Calu3 (cell line): ENCODE data around the gene ADAM22. TPM values are rescaled to one million over a fixed set of nuclear protein-coding genes. Genes with fewer than 3 reads are reported as not detected.

Experiments
- BruUV-seq: library from RNA; stranded (reverse); fragments of 400-500 nt; replicated peaks from 2 replicates; lab custom pipeline; 2021; lab: Mats Ljungman, UMichigan
- CTCF ChIA-PET: fragments of 300-600 bp; sonication (Branson Sonifier 250); formaldehyde crosslinking; loops from one replicate; lab custom pipeline; 2022; ENCODE audit warnings: antibody characterized with exemption; lab: Charles Lee
- DNase-seq: peaks from one replicate; pipeline ENCODE4 v3.0.0; 2022
- H3K27ac Mint-ChIP-seq: one replicate; pipeline ENCODE4 v1.8.0; 2022; ENCODE audit warnings: mixed read lengths; ENCODE audit not compliant: unreplicated experiment
- H3K27me3 Mint-ChIP-seq: one replicate; pipeline ENCODE4 v1.8.0; 2022; ENCODE audit warnings: mixed read lengths; ENCODE audit not compliant: unreplicated experiment
- H3K36me3 Mint-ChIP-seq: one replicate; pipeline ENCODE4 v1.8.0; 2022; ENCODE audit warnings: mild to moderate bottlenecking, moderate library complexity, mixed read lengths; ENCODE audit not compliant: insufficient read depth, unreplicated experiment
- H3K4me1 Mint-ChIP-seq: one replicate; pipeline ENCODE4 v1.8.0; 2022; ENCODE audit warnings: mild to moderate bottlenecking, low read depth, mixed read lengths; ENCODE audit not compliant: unreplicated experiment
- H3K4me3 Mint-ChIP-seq: one replicate; pipeline ENCODE4 v1.8.0; 2022; ENCODE audit warnings: mild to moderate bottlenecking, low read depth, moderate library complexity, mixed read lengths; ENCODE audit not compliant: unreplicated experiment
- H3K9me3 Mint-ChIP-seq: one replicate; pipeline ENCODE4 v1.8.0; 2022; ENCODE audit warnings: low read depth, mixed read lengths; ENCODE audit not compliant: unreplicated experiment
- intact Hi-C: fragments of 100-400 bp; cut with micrococcal nuclease; formaldehyde crosslinking; loops from one replicate; pipeline ENCODE4 v1.10.0; 2022; ENCODE audit not compliant: unreplicated experiment
- total RNA-seq: library from RNA; stranded (reverse); gene quantifications from 2 replicates; pipeline ENCODE4 v1.2.3, GENCODE V29; 2022
- TF ChIP-seq, protein P1 (sequence below): fragments of 200-600 bp; IDR thresholded peaks from one replicate; pipeline ENCODE4 v1.8.0; 2022; ENCODE audit warnings: antibody characterized with exemption; ENCODE audit not compliant: unreplicated experiment

ADAM22 gene
- total RNA-seq, 1 experiment from 2014 or later: 3.0 TPM

DNA sequence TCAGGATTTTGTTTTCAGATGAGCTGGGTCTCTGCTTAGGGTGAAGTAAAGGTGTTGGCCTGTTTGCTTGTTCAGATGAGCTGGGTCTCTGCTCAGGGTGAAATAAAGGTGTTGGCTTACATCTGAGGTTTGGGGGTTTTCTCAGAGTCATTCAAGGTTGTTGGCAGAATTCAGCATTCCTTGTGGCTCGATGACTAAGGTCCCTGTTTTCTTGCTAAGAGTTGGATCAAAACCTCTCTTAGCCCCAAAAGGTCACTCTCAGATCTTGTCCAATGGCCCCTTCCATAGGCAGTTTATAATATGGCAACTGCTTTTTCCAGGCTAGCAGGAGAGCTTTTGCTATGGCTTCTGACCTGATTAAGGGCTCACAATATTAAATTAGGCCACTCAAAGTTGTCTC, 106.6 kb downstream of the ADAM22 start:
- TF ChIP-seq, protein P1, sequence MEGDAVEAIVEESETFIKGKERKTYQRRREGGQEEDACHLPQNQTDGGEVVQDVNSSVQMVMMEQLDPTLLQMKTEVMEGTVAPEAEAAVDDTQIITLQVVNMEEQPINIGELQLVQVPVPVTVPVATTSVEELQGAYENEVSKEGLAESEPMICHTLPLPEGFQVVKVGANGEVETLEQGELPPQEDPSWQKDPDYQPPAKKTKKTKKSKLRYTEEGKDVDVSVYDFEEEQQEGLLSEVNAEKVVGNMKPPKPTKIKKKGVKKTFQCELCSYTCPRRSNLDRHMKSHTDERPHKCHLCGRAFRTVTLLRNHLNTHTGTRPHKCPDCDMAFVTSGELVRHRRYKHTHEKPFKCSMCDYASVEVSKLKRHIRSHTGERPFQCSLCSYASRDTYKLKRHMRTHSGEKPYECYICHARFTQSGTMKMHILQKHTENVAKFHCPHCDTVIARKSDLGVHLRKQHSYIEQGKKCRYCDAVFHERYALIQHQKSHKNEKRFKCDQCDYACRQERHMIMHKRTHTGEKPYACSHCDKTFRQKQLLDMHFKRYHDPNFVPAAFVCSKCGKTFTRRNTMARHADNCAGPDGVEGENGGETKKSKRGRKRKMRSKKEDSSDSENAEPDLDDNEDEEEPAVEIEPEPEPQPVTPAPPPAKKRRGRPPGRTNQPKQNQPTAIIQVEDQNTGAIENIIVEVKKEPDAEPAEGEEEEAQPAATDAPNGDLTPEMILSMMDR: no peak
- intact Hi-C loops: no loop called here
- Mint-ChIP-seq H3K4me3 (no peak overlapping the region), H3K9me3 (no peaks in the 10 kb centered on the region), H3K4me1 (no peaks in the 10 kb centered on the region), H3K36me3 (no peaks in the 10 kb centered on the region), H3K27ac (no peak overlapping the region), H3K27me3 (no peaks in the 10 kb centered on the region)
- BruUV-seq: no TSS peak
- no peak for DNase-seq
- CTCF ChIA-PET: no interaction called here

DNA sequence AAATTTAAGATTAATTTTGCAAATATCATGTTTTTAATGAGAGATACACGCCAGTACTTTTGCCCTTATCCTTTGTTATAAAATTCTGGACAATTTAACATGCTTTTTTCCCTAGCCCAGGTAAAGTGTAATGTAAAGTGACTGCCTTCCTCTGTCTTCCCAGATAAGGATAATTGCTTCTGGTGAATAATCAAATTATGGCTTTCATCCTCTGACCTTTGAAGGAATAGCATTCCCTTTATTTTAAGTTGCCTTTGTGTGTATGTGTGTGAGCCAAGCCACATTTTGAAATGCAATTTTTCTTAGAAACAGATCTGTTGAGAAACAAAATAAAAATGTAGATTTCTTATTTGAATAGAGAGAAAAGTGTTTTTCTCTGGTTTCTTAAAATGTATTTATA, 107.5 kb downstream of the ADAM22 start:
- intact Hi-C loops: no loop called here
- no TSS peak for BruUV-seq
- Mint-ChIP-seq H3K36me3 (no peaks in the 10 kb centered on the region), H3K9me3 (no peaks in the 10 kb centered on the region), H3K27ac (no peak overlapping the region), H3K4me1 (no peaks in the 10 kb centered on the region), H3K27me3 (no peaks in the 10 kb centered on the region), H3K4me3 (no peak overlapping the region)
- TF ChIP-seq, protein P1: no peak
- CTCF ChIA-PET: no interaction called here
- DNase-seq: no peak

DNA sequence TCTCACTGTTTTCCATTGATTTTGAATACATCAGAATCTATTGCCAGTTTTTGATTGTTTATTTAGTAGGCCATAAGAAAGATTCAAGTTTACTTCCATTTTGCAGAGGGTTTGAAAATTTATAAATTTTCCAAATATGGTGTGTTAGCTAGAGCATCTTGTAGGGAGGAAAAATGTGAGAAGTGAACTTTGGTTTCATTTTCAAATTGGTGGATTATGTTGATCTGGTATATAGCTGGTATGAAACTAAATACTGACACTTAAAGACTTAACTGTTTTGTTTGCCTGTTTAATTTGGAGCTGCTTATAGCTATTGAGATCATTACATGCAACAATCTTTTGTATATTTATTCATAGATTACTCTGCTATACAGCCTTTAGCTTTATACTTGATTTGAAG, 108.1 kb downstream of the ADAM22 start:
- no TSS peak for BruUV-seq
- Mint-ChIP-seq H3K27ac (no peak overlapping the region), H3K4me1 (no peaks in the 10 kb centered on the region), H3K27me3 (no peaks in the 10 kb centered on the region), H3K4me3 (no peak overlapping the region), H3K36me3 (no peaks in the 10 kb centered on the region), H3K9me3 (no peaks in the 10 kb centered on the region)
- DNase-seq: no peak
- TF ChIP-seq, protein P1: no peak
- intact Hi-C loops: no loop called here
- CTCF ChIA-PET: no interaction called here

DNA sequence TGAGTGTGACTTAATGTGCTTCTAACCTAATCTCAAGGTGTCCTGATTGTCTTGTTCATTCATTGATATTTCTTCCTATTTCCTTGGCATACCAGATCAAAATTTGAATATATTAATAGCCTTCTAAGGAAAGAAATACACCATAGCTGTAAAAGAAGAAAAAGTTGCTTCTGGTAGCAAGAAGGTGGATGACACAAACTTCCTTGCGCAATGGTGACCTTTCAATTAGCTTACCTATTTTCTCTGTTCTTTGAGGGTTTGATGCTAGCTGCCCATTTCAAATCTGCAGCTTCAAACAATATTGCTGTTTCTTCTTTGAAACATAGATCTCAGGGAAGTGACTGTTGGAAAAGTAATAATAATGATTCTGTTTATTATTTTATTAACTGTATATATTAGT, 108.8 kb downstream of the ADAM22 start:
- CTCF ChIA-PET: no interaction called here
- BruUV-seq: no TSS peak

More for the DNA sequence above, 108.8 kb downstream of the ADAM22 start:
- TF ChIP-seq, protein P1: no peak
- Mint-ChIP-seq H3K4me3 (no peak overlapping the region), H3K27me3 (no peaks in the 10 kb centered on the region), H3K36me3 (no peaks in the 10 kb centered on the region), H3K4me1 (no peaks in the 10 kb centered on the region), H3K27ac (no peak overlapping the region), H3K9me3 (no peaks in the 10 kb centered on the region)
- intact Hi-C loops: no loop called here
- no peak for DNase-seq
